Measurements from ENCODE around the gene ZNF774. TPM values are rescaled to one million over a fixed set of nuclear protein-coding genes. Genes with fewer than 3 reads are reported as not detected.
"Not testable (repeated sequence)": the region's sequence is repeated elsewhere in the genome, so short reads cannot be mapped to it uniquely, and the experiment has no call there.

ZNF774 gene
- total RNA-seq, 6 donors from 2014 or later = 1.00 to 8.4 (median 3.4) TPM

- Histone ChIP-seq H3K27ac (peak overlapping the region in 3 of 4 donors; percentile 36 to 68 (median 57)), H3K27me3 (no peaks in the 10 kb centered on the region), H3K36me3 (peaks cover 0 to 2% (median 0%) of the 10 kb centered on the region in 4 donors), H3K9me3 (no peaks in the 10 kb centered on the region), H3K4me1 (peaks cover 57 to 72% (median 69%) of the 10 kb centered on the region in 4 donors), H3K4me3 (no peak overlapping the region)
- TF ChIP-seq POLR2A (IDR thresholded peaks at IDR 0.05) (no peak), POLR2AphosphoS5 (IDR thresholded peaks at IDR 0.05) (no peak), EP300 (IDR thresholded peaks at IDR 0.05) (no peak), CTCF (IDR thresholded peaks at IDR 0.05) (no peak)
- DNase-seq (no peak), ATAC-seq (ENCODE audit: low FRiP score in 2 of 2) (no peak)
- WGBS, 2 donors = 79 to 85% methylated on average over 3 of the region's 3 CpGs
Measured at GRCh38 chr15:90408657-90409056, 56.6 kb downstream of the ZNF774 start.

DNA sequence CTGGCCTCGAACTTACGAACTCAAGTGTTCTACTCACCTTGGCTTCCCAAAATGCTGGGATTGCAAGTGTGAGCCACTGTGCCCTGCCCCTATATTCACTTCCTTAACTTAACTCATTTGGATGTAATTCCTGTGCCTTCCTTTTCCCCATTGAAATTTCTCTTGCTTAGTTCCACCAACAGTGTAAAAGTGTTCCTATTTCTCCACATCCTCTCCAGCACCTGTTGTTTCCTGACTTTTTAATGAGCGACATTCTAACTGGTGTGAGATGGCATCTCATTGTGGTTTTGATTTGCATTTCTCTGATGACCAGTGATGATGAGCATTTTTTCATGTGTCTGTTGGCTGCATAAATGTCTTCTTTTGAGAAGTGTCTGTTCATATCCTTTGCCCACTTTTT, 57.5 kb downstream of the ZNF774 start:
- ATAC-seq (ENCODE audit: low FRiP score in 2 of 2); H3K9me3 ChIP-seq; H3K27me3 ChIP-seq; H3K4me3 ChIP-seq; H3K36me3 ChIP-seq; DNase-seq: not testable (repeated sequence)
- Histone ChIP-seq H3K4me1 (peaks cover 66 to 76% (median 73%) of the 10 kb centered on the region in 4 donors), H3K27ac (peak overlapping the region in 1 of 4 donors; percentile 31)
- 79 to 92% methylated on average over 3 of the region's 3 CpGs for WGBS, 2 donors

DNA sequence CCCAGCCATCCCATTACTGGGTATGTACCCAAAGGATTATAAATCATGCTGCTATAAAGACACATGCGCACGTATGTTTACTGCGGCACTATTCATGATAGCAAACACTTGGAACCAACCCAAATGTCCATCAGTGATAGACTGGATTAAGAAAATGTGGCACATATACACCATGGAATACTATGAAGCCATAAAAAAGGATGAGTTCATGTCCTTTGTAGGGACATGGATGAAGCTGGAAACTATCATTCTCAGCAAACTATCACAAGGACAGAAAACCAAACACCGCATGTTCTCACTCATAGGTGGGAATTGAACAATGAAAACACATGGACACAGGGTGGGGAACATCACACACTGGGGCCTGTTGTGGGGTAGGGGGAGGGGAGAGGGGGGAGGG, 58.2 kb downstream of the ZNF774 start:
- not testable (repeated sequence) for H3K4me3 ChIP-seq; ATAC-seq (ENCODE audit: low FRiP score in 2 of 2); H3K27me3 ChIP-seq; H3K27ac ChIP-seq; H3K36me3 ChIP-seq; DNase-seq; H3K9me3 ChIP-seq
- H3K4me1 ChIP-seq = peaks cover 71 to 81% (median 73%) of the 10 kb centered on the region in 4 donors
- 97 to 98% methylated on average over 4 of the region's 4 CpGs for WGBS, 2 donors

GRCh38 chr15:90411176-90411575, 59.1 kb downstream of the ZNF774 start:
- H3K9me3 ChIP-seq = no peaks in the 10 kb centered on the region
- DNase-seq (no peak), ATAC-seq (ENCODE audit: low FRiP score in 2 of 2) (no peak)
- H3K4me1 ChIP-seq = peaks cover 64 to 79% (median 69%) of the 10 kb centered on the region in 4 donors
- H3K27me3 ChIP-seq = no peaks in the 10 kb centered on the region
- H3K4me3 ChIP-seq = no peak overlapping the region
- peak overlapping the region; percentile 50 to 85 (median 81) for H3K27ac ChIP-seq
- WGBS, 2 donors = 83 to 91% methylated on average over 2 of the region's 2 CpGs
- TF ChIP-seq CTCF (IDR thresholded peaks at IDR 0.05) = no peak
- no peak for TF ChIP-seq EP300 (IDR thresholded peaks at IDR 0.05)
- TF ChIP-seq POLR2AphosphoS5 (IDR thresholded peaks at IDR 0.05) = no peak
- TF ChIP-seq POLR2A (IDR thresholded peaks at IDR 0.05) = no peak
- peaks cover 0 to 6% (median 0%) of the 10 kb centered on the region in 4 donors for H3K36me3 ChIP-seq

Small RNAs within 50 kb of the gene (small RNA-seq; reads per million reads assigned to genes)
- 0 reads per million in 4 donors for gene NDUFA3P4

Other genes starting within 250 kb of the ZNF774 start
- 10 to 100 TPM; 41.5 to 72.1 (median 48.7) TPM for gene IDH2, start 249.8 kb upstream of the ZNF774 start, total RNA-seq
- 10 to 100 TPM; 47.6 to 81.3 (median 55.9) TPM for gene SEMA4B, start 151.0 kb upstream of the ZNF774 start, total RNA-seq
- 10 to 100 TPM; 40.9 to 89.6 (median 75.5) TPM for gene CIB1, start 118.3 kb upstream of the ZNF774 start, total RNA-seq
- gene GDPGP1, start 118.1 kb upstream of the ZNF774 start, total RNA-seq = 10 to 100 TPM in 3 of 6 donors, 1 to 10 TPM in 3; 7.2 to 27.2 (median 10.3) TPM
- gene TTLL13, start 102.7 kb upstream of the ZNF774 start, total RNA-seq = under 1 TPM in 3 of 6 donors, not detected in 3; 0.39 to 0.89 (median 0.49) TPM
- gene NGRN, start 86.6 kb upstream of the ZNF774 start, total RNA-seq = 10 to 100 TPM; 35.6 to 74.2 (median 62.6) TPM
- gene IQGAP1, start 36.0 kb downstream of the ZNF774 start, total RNA-seq = 100 to 1,000 TPM; 216 to 502 (median 344) TPM
- gene CRTC3, start 177.6 kb downstream of the ZNF774 start, total RNA-seq = 10 to 100 TPM; 30.9 to 42.7 (median 35.1) TPM